Measurements from ENCODE around the gene NGF.

Gene NGF

DNA sequence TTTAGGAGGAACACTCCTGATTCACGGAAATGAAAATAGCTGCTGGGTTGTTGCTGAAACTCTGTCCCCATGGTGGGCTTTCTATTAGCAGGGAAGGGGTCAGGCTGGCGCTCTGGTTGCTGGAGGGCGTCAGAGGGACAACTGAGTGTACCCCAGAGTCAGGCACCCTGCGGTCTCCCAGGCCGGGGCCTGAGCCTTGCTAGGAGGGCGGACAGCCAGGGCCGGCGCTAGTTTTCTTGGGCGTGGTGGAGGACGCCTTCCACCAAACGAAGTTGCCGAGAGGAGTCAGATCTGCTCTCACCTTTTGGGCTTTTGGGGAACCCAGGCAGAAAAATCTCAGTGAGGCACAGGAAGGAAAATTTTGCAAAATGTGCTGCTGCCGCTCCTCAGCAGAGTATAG is 54.8 kb downstream of the NGF start:
- peaks cover 6% of the 10 kb centered on the region for H3K4me1 ChIP-seq (ENCODE audit: control insufficient read depth, insufficient read depth, low read length, poor library complexity, severe bottlenecking)
- H3K4me3 ChIP-seq (ENCODE audit: extremely low read depth, insufficient read depth, low read length, poor library complexity, severe bottlenecking) = no peak overlapping the region
- H3K27ac ChIP-seq (ENCODE audit: low read depth, low read length, severe bottlenecking) = no peak overlapping the region
- H3K36me3 ChIP-seq (ENCODE audit: control insufficient read depth, insufficient read depth, low read length) = peaks cover 18% of the 10 kb centered on the region
- H3K9me3 ChIP-seq (ENCODE audit: control insufficient read depth, low read length) = no peaks in the 10 kb centered on the region
- WGBS, 2 experiments (ENCODE audit: insufficient coverage in 2 of 2) = 91 to 92% methylated on average over 12 to 13 of the region's 13 CpGs

DNA sequence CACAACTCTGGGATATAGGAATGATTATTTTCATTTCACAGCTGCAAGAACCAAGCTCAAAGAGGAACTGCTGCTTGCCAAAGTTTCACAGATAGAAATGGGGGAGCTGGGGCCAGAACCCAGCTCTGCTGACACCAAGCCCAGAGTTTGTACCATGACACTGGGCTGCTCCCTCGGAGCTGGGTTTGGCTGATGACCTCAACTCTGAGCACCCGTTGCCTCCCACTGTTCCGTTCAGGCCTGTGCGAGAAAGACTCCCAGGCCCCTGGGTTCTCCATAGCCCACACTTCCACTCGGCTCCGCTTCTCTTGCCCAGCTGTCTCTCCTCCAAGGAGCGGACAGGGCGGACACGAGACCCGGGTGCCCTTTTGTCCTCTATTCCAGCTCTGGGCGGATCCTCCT is 55.2 kb downstream of the NGF start:
- 95 to 98% methylated on average over 8 to 11 of the region's 11 CpGs for WGBS, 2 experiments (ENCODE audit: insufficient coverage in 2 of 2)
- Histone ChIP-seq H3K27ac (ENCODE audit: low read depth, low read length, severe bottlenecking) (no peak overlapping the region), H3K9me3 (ENCODE audit: control insufficient read depth, low read length) (no peaks in the 10 kb centered on the region), H3K4me3 (ENCODE audit: extremely low read depth, insufficient read depth, low read length, poor library complexity, severe bottlenecking) (no peak overlapping the region), H3K36me3 (ENCODE audit: control insufficient read depth, insufficient read depth, low read length) (peaks cover 14% of the 10 kb centered on the region), H3K4me1 (ENCODE audit: control insufficient read depth, insufficient read depth, low read length, poor library complexity, severe bottlenecking) (peaks cover 6% of the 10 kb centered on the region)

DNA sequence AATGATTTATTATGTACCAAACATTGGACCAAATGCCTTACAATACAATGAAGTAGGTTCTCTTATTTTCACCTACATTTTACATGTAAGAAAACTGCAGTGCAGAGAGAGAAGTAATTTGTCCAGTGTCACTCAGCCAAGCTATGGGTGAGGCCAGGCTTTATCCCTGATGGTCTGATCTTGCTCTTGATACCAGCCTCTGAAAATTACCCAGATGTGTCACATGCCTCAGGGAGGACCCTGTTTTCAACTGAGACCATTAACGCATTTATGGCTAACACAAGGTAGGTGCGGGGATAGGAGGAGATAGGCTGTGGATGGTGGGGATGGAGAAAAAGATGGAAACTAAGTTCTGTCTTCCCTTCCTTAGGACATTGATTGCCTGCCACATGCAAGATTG is 56.9 kb downstream of the NGF start:
- no peak overlapping the region for H3K4me3 ChIP-seq (ENCODE audit: extremely low read depth, insufficient read depth, low read length, poor library complexity, severe bottlenecking)
- no peak overlapping the region for H3K27ac ChIP-seq (ENCODE audit: low read depth, low read length, severe bottlenecking)
- H3K9me3 ChIP-seq (ENCODE audit: control insufficient read depth, low read length) = peaks cover 14% of the 10 kb centered on the region
- peaks cover 4% of the 10 kb centered on the region for H3K4me1 ChIP-seq (ENCODE audit: control insufficient read depth, insufficient read depth, low read length, poor library complexity, severe bottlenecking)
- H3K36me3 ChIP-seq (ENCODE audit: control insufficient read depth, insufficient read depth, low read length) = peaks cover 8% of the 10 kb centered on the region
- 100% methylated on average over 2 of the region's 2 CpGs for WGBS, 2 experiments (ENCODE audit: insufficient coverage in 2 of 2)

DNA sequence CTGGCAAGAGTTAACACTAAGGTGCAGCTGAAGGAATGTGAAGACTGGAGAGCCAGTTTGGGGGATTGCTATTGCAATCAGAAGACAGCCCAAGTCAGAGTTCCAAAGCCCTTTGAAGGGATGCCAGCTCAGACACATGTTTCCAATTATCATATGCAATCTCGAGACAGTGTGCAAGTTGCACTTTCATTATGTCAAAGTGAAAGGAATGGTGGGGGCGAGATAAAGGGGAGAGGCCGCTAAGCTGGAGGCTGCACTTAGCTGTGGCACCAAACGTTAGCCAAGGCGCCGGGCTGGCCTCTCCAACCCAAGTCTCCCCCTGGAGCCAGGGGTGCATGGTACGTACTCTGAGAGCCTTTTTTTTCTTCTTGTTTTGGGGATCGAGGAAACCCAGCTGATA is 58.0 kb downstream of the NGF start:
- H3K4me1 ChIP-seq (ENCODE audit: control insufficient read depth, insufficient read depth, low read length, poor library complexity, severe bottlenecking) = no peaks in the 10 kb centered on the region
- WGBS, 2 experiments (ENCODE audit: insufficient coverage in 2 of 2) = 91 to 98% methylated on average over 5 to 6 of the region's 8 CpGs
- H3K4me3 ChIP-seq (ENCODE audit: extremely low read depth, insufficient read depth, low read length, poor library complexity, severe bottlenecking) = no peak overlapping the region
- peaks cover 14% of the 10 kb centered on the region for H3K9me3 ChIP-seq (ENCODE audit: control insufficient read depth, low read length)
- no peaks in the 10 kb centered on the region for H3K36me3 ChIP-seq (ENCODE audit: control insufficient read depth, insufficient read depth, low read length)
- H3K27ac ChIP-seq (ENCODE audit: low read depth, low read length, severe bottlenecking) = no peak overlapping the region

DNA sequence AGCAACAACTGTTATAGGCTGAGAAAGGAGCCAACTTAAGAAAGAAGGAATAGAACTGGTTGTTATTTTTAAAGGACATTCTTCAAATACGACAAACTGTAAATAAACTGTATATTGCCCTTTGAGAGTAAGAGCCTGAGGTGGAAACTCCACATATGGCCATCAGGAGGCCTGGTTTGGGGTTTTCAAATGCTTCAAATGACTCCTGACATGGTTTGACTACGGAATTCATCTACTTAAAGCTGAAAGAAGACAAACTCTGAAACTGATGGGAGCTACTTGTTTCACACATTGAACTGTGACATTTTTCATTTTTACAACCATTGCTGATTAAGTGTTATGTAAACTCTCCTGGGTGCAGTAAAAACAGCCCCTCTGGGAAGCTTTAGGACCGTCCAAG is 59.8 kb downstream of the NGF start:
- 73 to 100% methylated on average over 2 of the region's 3 CpGs for WGBS, 2 experiments (ENCODE audit: insufficient coverage in 2 of 2)
- H3K36me3 ChIP-seq (ENCODE audit: control insufficient read depth, insufficient read depth, low read length) = no peaks in the 10 kb centered on the region
- no peak overlapping the region for H3K4me3 ChIP-seq (ENCODE audit: extremely low read depth, insufficient read depth, low read length, poor library complexity, severe bottlenecking)
- H3K9me3 ChIP-seq (ENCODE audit: control insufficient read depth, low read length) = peaks cover 14% of the 10 kb centered on the region
- no peaks in the 10 kb centered on the region for H3K4me1 ChIP-seq (ENCODE audit: control insufficient read depth, insufficient read depth, low read length, poor library complexity, severe bottlenecking)
- H3K27ac ChIP-seq (ENCODE audit: low read depth, low read length, severe bottlenecking) = no peak overlapping the region

DNA sequence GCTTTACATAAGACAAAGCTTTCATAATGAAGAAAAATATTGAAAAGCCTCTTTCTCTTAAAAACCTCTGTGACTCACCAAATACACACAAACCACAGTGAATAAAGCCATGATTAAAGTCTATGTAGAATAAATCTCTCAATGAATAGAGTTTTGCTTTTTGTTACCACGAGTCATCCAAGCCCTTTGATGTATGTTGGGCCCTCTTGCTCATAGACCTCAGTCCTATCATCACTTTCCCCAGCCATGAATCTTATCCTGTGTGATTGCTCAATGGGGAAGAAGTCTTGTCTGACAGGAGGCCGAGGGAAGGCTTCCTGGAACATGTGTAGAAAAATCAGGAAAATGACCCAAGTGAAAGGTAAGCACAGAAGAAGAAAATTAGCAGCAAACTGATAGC is 60.8 kb downstream of the NGF start:
- no peaks in the 10 kb centered on the region for H3K36me3 ChIP-seq (ENCODE audit: control insufficient read depth, insufficient read depth, low read length)
- 82 to 88% methylated on average over 1 of the region's 2 CpGs for WGBS, 2 experiments (ENCODE audit: insufficient coverage in 2 of 2)
- H3K4me1 ChIP-seq (ENCODE audit: control insufficient read depth, insufficient read depth, low read length, poor library complexity, severe bottlenecking) = no peaks in the 10 kb centered on the region
- H3K27ac ChIP-seq (ENCODE audit: low read depth, low read length, severe bottlenecking) = no peak overlapping the region
- H3K9me3 ChIP-seq (ENCODE audit: control insufficient read depth, low read length) = peaks cover 14% of the 10 kb centered on the region
- H3K4me3 ChIP-seq (ENCODE audit: extremely low read depth, insufficient read depth, low read length, poor library complexity, severe bottlenecking) = no peak overlapping the region

DNA sequence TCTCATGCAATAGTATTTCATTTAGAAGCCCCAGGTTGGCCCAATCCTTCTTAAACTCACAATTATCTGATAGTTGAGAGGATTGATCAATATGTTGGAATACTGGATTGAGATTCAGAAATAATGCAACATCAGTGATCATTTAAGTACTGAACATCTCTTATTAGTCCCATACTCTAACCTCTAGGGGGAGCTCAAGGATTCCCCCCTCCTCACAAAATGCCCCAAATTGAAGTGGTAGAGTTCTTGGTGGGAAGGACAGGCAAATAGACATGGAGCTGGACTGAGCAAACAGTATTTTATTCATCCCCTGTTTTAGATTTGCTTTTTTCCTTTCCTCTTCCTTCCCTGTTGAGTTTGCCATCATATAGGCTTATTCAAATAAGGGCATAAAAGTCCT is 62.8 kb downstream of the NGF start:
- no peak overlapping the region for H3K4me3 ChIP-seq (ENCODE audit: extremely low read depth, insufficient read depth, low read length, poor library complexity, severe bottlenecking)
- H3K4me1 ChIP-seq (ENCODE audit: control insufficient read depth, insufficient read depth, low read length, poor library complexity, severe bottlenecking) = no peaks in the 10 kb centered on the region
- H3K9me3 ChIP-seq (ENCODE audit: control insufficient read depth, low read length) = peaks cover 14% of the 10 kb centered on the region
- no peak overlapping the region for H3K27ac ChIP-seq (ENCODE audit: low read depth, low read length, severe bottlenecking)
- H3K36me3 ChIP-seq (ENCODE audit: control insufficient read depth, insufficient read depth, low read length) = no peaks in the 10 kb centered on the region

DNA sequence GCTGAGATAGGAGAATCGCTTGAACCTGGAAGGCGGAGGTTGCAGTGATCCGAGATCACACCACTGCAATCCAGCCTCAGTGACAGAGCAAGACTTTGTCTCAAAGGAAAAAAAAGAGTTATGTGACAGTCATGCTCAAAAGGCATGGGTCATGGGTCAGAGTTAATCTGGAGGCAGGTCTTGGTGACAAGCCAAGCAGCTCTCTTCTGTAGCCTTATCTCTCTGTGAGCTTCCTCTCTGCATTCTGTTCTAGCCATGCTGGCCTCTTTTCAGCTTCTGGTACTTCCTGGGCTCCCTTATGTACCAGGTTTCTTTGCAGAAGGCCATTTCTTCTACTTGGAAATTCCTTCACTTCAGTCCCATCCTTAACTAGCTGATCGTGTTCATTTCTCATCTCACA is 63.6 kb downstream of the NGF start:
- no peak overlapping the region for H3K4me3 ChIP-seq (ENCODE audit: extremely low read depth, insufficient read depth, low read length, poor library complexity, severe bottlenecking)
- 88 to 98% methylated on average over 3 to 4 of the region's 4 CpGs for WGBS, 2 experiments (ENCODE audit: insufficient coverage in 2 of 2)
- no peaks in the 10 kb centered on the region for H3K4me1 ChIP-seq (ENCODE audit: control insufficient read depth, insufficient read depth, low read length, poor library complexity, severe bottlenecking)
- no peak overlapping the region for H3K27ac ChIP-seq (ENCODE audit: low read depth, low read length, severe bottlenecking)
- H3K36me3 ChIP-seq (ENCODE audit: control insufficient read depth, insufficient read depth, low read length) = no peaks in the 10 kb centered on the region
- peaks cover 14% of the 10 kb centered on the region for H3K9me3 ChIP-seq (ENCODE audit: control insufficient read depth, low read length)

DNA sequence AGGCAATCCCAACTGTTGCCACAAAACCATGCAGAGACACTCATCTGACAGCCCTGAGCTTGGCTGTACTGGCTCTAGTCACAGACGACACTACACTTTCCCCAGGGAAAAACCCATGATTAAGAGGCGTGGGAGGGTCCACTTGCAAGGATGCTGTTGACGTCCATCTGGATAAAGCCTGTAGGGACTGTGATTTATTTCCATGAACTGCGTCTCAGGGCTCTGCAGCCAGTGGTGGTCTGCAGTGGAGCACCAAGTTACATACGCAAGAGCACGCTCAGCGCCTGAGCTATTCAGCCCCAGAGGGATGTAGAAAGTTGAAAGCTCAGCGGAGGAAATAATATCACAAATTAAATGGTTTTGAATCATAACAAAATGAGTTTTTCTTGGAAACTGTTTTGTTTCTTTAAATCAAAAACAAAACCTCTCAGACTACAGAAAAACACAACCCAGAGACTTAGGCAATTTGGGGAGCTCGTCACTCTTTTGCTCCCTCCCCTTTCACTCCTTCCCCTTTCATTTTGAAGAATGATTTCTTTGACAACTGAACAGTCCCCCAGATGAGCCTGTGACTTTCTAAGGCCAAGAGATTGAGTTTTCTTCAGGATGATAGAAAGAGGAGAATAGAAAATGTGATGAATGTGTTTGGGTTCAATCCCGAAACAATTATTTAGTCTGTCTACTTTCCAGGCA is 71.2 kb downstream of the NGF start:
- H3K36me3 ChIP-seq (ENCODE audit: control insufficient read depth, insufficient read depth, low read length) = no peaks in the 10 kb centered on the region
- H3K4me3 ChIP-seq (ENCODE audit: extremely low read depth, insufficient read depth, low read length, poor library complexity, severe bottlenecking) = no peak overlapping the region
- 81 to 91% methylated on average over 4 to 6 of the region's 10 CpGs for WGBS, 2 experiments (ENCODE audit: insufficient coverage in 2 of 2)
- no peaks in the 10 kb centered on the region for H3K9me3 ChIP-seq (ENCODE audit: control insufficient read depth, low read length)
- no peak overlapping the region for H3K27ac ChIP-seq (ENCODE audit: low read depth, low read length, severe bottlenecking)
- no peaks in the 10 kb centered on the region for H3K4me1 ChIP-seq (ENCODE audit: control insufficient read depth, insufficient read depth, low read length, poor library complexity, severe bottlenecking)

DNA sequence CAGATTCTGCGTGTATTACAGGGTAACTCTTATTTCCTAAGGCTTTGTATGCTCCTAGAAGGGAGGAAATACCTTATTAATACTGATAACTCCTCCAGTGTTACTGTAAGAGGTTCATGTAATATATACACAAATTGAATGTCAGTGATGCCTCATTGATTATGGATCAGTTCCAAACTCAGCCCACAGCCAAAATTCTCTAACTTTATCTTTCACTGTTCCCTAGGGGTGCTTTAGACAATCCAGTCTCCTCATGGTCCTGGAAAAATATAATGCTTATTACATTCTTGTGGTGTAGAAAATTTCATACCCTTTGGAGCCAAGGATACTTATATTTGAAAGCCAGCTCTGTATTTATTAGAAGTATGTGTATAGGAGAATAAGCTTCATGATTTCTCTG is 73.0 kb downstream of the NGF start:
- no peak overlapping the region for H3K27ac ChIP-seq (ENCODE audit: low read depth, low read length, severe bottlenecking)
- WGBS, 2 experiments (ENCODE audit: insufficient coverage in 2 of 2) = no CpG with 5 or more reads among the region's 1 CpG

DNA sequence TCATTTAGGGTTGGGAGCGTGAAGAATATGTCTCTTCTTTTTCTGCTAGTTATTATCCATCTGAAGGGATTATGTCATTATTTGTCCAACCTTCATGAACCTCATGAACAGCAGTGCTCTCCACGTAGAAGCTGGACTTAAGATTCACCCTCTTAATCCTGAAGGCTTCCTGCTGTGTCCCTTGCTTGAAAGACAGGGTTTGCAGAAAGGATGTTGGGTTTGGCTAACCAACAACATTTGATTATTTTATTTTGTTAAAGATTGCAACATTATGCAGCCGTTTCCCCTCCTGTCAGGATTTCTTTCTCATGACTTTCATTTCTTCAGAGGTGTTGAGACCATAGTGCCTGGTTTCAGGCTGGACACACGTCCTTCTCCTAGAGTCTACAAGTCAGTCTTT is 75.2 kb downstream of the NGF start:
- no peaks in the 10 kb centered on the region for H3K4me1 ChIP-seq (ENCODE audit: control insufficient read depth, insufficient read depth, low read length, poor library complexity, severe bottlenecking)
- whole genome bisulfite sequencing, 2 experiments (ENCODE audit: insufficient coverage in 2 of 2) = 75 to 90% methylated on average over 1 to 2 of the region's 4 CpGs
- H3K9me3 ChIP-seq (ENCODE audit: control insufficient read depth, low read length) = peaks cover 13% of the 10 kb centered on the region
- H3K27ac ChIP-seq (ENCODE audit: low read depth, low read length, severe bottlenecking) = no peak overlapping the region
- H3K4me3 ChIP-seq (ENCODE audit: extremely low read depth, insufficient read depth, low read length, poor library complexity, severe bottlenecking) = no peak overlapping the region
- H3K36me3 ChIP-seq (ENCODE audit: control insufficient read depth, insufficient read depth, low read length) = no peaks in the 10 kb centered on the region

More for the DNA sequence above, 73.0 kb downstream of the NGF start:
- no peaks in the 10 kb centered on the region for H3K36me3 ChIP-seq (ENCODE audit: control insufficient read depth, insufficient read depth, low read length)
- no peaks in the 10 kb centered on the region for H3K4me1 ChIP-seq (ENCODE audit: control insufficient read depth, insufficient read depth, low read length, poor library complexity, severe bottlenecking)
- H3K4me3 ChIP-seq (ENCODE audit: extremely low read depth, insufficient read depth, low read length, poor library complexity, severe bottlenecking) = no peak overlapping the region
- H3K9me3 ChIP-seq (ENCODE audit: control insufficient read depth, low read length) = no peaks in the 10 kb centered on the region
